ENCODE data around the gene NNAT.
"Not testable (repeated sequence)": the region's sequence is repeated elsewhere in the genome, so short reads cannot be mapped to it uniquely, and the experiment has no call there.

NNAT gene
- total RNA-seq: 0 reads per million in 2 donors

GRCh38 chr20:37521061-37521771 lies at the start of gene NNAT:
TSS of gene NNAT (plus strand) at chr20:37521250. CDS start at chr20:37521332, 82 bp downstream.
- no peak for DNase-seq

- DNase-seq: no peak
Observed at GRCh38 chr20:37471741-37472235, 49.3 kb upstream of the NNAT start.

- not testable (repeated sequence) for DNase-seq
Observed at GRCh38 chr20:37472435-37472834, 48.6 kb upstream of the NNAT start.

GRCh38 chr20:37473249-37474000 lies 47.6 kb upstream of the NNAT start:
- DNase-seq: no peak

GRCh38 chr20:37474386-37474785 lies 46.7 kb upstream of the NNAT start:
- no peak for DNase-seq

GRCh38 chr20:37475252-37475651 lies 45.8 kb upstream of the NNAT start:
- no peak for DNase-seq

- DNase-seq: no peak
Observed at GRCh38 chr20:37477041-37477440, 44.0 kb upstream of the NNAT start.

GRCh38 chr20:37479266-37479665 lies 41.8 kb upstream of the NNAT start:
- DNase-seq: no peak

- DNase-seq: no peak
Observed at GRCh38 chr20:37479925-37480691, 40.9 kb upstream of the NNAT start.

- no peak for DNase-seq
Observed at GRCh38 chr20:37480919-37481318, 40.1 kb upstream of the NNAT start.

GRCh38 chr20:37481610-37482009 lies 39.4 kb upstream of the NNAT start:
- no peak for DNase-seq

- no peak for DNase-seq
Observed at GRCh38 chr20:37484331-37484730, 36.7 kb upstream of the NNAT start.

GRCh38 chr20:37486209-37486608 lies 34.8 kb upstream of the NNAT start:
- not testable (repeated sequence) for DNase-seq

- DNase-seq: no peak
Observed at GRCh38 chr20:37490663-37491350, 30.2 kb upstream of the NNAT start.

- no peak for DNase-seq
Observed at GRCh38 chr20:37492096-37492625, 28.9 kb upstream of the NNAT start.

GRCh38 chr20:37492945-37493344 lies 28.1 kb upstream of the NNAT start:
- DNase-seq: no peak

GRCh38 chr20:37494301-37494700 lies 26.7 kb upstream of the NNAT start:
- no peak for DNase-seq

- DNase-seq: no peak
Observed at GRCh38 chr20:37494796-37495195, 26.3 kb upstream of the NNAT start.

- DNase-seq: no peak
Observed at GRCh38 chr20:37498066-37498665, 22.9 kb upstream of the NNAT start.

- DNase-seq: no peak
Observed at GRCh38 chr20:37500311-37500710, 20.7 kb upstream of the NNAT start.

GRCh38 chr20:37501940-37502339 lies 19.1 kb upstream of the NNAT start:
- no peak for DNase-seq

GRCh38 chr20:37502654-37503053 lies 18.4 kb upstream of the NNAT start:
- no peak for DNase-seq

Data from T-helper 2 cell (primary cell).